Ureter (tissue), 1 donor: ENCODE data around the gene SLC26A1. TPM values are rescaled to one million over a fixed set of nuclear protein-coding genes. Genes with fewer than 3 reads are reported as not detected.

ENCODE experiments used
- total RNA-seq: library from RNA; stranded (reverse); gene quantifications from one replicate; pipeline ENCODE4 v1.2.4, GENCODE V29; 2023
- donor health status: DM: yes; HTN: yes; CAD: no.

The SLC26A1 gene
- total RNA-seq, 1 donor from 2014 or later, result 0.18 TPM

Other genes starting within 250 kb of the SLC26A1 start
- 6.7 TPM for gene CPLX1, start 167.3 kb downstream of the SLC26A1 start, total RNA-seq
- 150 TPM for gene GAK, start 61.1 kb downstream of the SLC26A1 start, total RNA-seq
- 39.1 TPM for gene TMEM175, start 60.9 kb downstream of the SLC26A1 start, total RNA-seq
- 17.0 TPM for gene DGKQ, start 19.8 kb downstream of the SLC26A1 start, total RNA-seq
- gene IDUA, start 6.4 kb downstream of the SLC26A1 start, total RNA-seq, result 76.4 TPM
- 13.0 TPM for gene FGFRL1, start 18.2 kb upstream of the SLC26A1 start, total RNA-seq
- 5.1 TPM for gene RNF212, start 120.2 kb upstream of the SLC26A1 start, total RNA-seq
- gene SPON2, start 179.2 kb upstream of the SLC26A1 start, total RNA-seq, result 36.6 TPM